ENCODE results near the gene FLNC.

Gene FLNC

GRCh38 chr7:128804484-128804883 is 25.7 kb upstream of the FLNC start:
- no peak for DNase-seq (ENCODE audit: low read depth in 2 of 2)

- DNase-seq (ENCODE audit: low read depth in 2 of 2) = no peak
Observed at GRCh38 chr7:128805225-128805624, 25.0 kb upstream of the FLNC start.

- DNase-seq (ENCODE audit: low read depth in 2 of 2) = no peak
Observed at GRCh38 chr7:128807191-128807590, 23.0 kb upstream of the FLNC start.

- DNase-seq (ENCODE audit: low read depth in 2 of 2) = no peak
Observed at GRCh38 chr7:128809363-128809762, 20.8 kb upstream of the FLNC start.

GRCh38 chr7:128810473-128810872 is 19.7 kb upstream of the FLNC start:
- no peak for DNase-seq (ENCODE audit: low read depth in 2 of 2)

GRCh38 chr7:128810997-128811396 is 19.2 kb upstream of the FLNC start:
- no peak for DNase-seq (ENCODE audit: low read depth in 2 of 2)

- no peak for DNase-seq (ENCODE audit: low read depth in 2 of 2)
Observed at GRCh38 chr7:128811631-128812430, 18.4 kb upstream of the FLNC start.

- DNase-seq (ENCODE audit: low read depth in 2 of 2) = no peak
Observed at GRCh38 chr7:128812514-128813168, 17.6 kb upstream of the FLNC start.

GRCh38 chr7:128814499-128814898 is 15.7 kb upstream of the FLNC start:
- DNase-seq (ENCODE audit: low read depth in 2 of 2) = no peak

- no peak for DNase-seq (ENCODE audit: low read depth in 2 of 2)
Observed at GRCh38 chr7:128815289-128815942, 14.8 kb upstream of the FLNC start.

GRCh38 chr7:128818694-128819093 is 11.5 kb upstream of the FLNC start:
- no peak for DNase-seq (ENCODE audit: low read depth in 2 of 2)

- no peak for DNase-seq (ENCODE audit: low read depth in 2 of 2)
Observed at GRCh38 chr7:128821724-128822123, 8.5 kb upstream of the FLNC start.

- no peak for DNase-seq (ENCODE audit: low read depth in 2 of 2)
Observed at GRCh38 chr7:128826512-128826911, 3.7 kb upstream of the FLNC start.

- DNase-seq (ENCODE audit: low read depth in 2 of 2) = no peak
Observed at GRCh38 chr7:128826916-128827247, 3.3 kb upstream of the FLNC start.

GRCh38 chr7:128827248-128827958 is 2.8 kb upstream of the FLNC start:
- DNase-seq (ENCODE audit: low read depth in 2 of 2) = no peak

- no peak for DNase-seq (ENCODE audit: low read depth in 2 of 2)
Observed at GRCh38 chr7:128827971-128828711, 2.1 kb upstream of the FLNC start.

- DNase-seq (ENCODE audit: low read depth in 2 of 2) = no peak
Observed at GRCh38 chr7:128829391-128830166, 627 bp upstream of the FLNC start.

- DNase-seq (ENCODE audit: low read depth in 2 of 2) = no peak
Observed at GRCh38 chr7:128831178-128831993, 1.2 kb downstream of the FLNC start.

- no peak for DNase-seq (ENCODE audit: low read depth in 2 of 2)
Observed at GRCh38 chr7:128831994-128832879, 2.0 kb downstream of the FLNC start.
